ENCODE measurements around the gene NCF4. TPM values are rescaled to one million over a fixed set of nuclear protein-coding genes. Genes with fewer than 3 reads are reported as not detected.

NCF4 gene
- total RNA-seq, 1 donor from 2014 or later, result 15.6 TPM

DNA sequence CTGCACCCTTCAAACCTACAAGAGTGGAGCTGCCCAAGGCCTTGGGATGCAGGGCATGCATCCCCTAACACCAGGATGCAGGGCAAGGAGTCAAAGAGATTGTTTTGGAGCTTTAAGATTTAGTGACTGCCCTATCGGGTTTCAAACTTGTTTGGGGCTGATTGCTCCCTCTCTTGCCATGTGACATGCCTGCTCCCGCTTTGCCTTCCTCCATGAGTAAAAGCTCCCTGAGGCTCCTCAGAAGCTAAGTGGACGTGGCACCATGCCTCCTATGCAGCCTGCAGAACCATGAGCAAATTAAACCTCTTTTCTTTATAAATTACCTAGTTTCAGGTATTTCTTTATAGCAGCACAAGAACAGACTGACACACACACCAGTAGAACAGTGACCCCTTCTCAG is 36.8 kb downstream of the NCF4 start:
- Mint-ChIP-seq H3K36me3 (ENCODE audit: low read depth) (peaks cover 9% of the 10 kb centered on the region), H3K27ac (no peak overlapping the region), H3K4me1 (ENCODE audit: low read depth) (peaks cover 59% of the 10 kb centered on the region), H3K4me3 (no peak overlapping the region), H3K9me3 (peaks cover 34% of the 10 kb centered on the region), H3K27me3 (ENCODE audit: insufficient read depth) (peaks cover 3% of the 10 kb centered on the region)
- DNase-seq (ENCODE audit: low spot score), result no peak
- intact Hi-C loops (cut with micrococcal nuclease), result no loop called here

DNA sequence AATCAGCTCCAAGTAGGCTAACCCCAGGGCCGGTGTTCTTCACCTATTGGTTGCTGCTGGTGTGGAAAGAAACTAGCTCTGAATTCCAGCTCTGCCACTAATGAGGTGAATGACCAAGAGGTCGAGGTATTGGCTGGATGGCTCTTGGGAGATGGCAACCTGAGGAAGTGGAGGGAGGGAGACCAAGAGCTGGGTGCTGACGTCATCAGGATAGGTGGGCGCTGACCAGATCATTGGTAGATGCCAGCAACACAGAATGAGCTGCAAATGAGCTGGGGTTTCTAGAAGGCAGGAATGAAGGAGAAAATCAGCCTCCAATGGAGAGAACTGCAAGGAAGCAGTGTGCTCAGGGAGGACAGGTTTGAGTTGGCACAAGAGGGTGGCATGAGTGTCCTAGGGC is 37.9 kb downstream of the NCF4 start:
- peaks cover 3% of the 10 kb centered on the region for H3K27me3 Mint-ChIP-seq (ENCODE audit: insufficient read depth)
- H3K4me3 Mint-ChIP-seq, result no peak overlapping the region
- intact Hi-C loops (cut with micrococcal nuclease), result no loop called here
- no peak overlapping the region for H3K27ac Mint-ChIP-seq
- peaks cover 34% of the 10 kb centered on the region for H3K9me3 Mint-ChIP-seq
- H3K36me3 Mint-ChIP-seq (ENCODE audit: low read depth), result peaks cover 9% of the 10 kb centered on the region
- DNase-seq (ENCODE audit: low spot score), result no peak
- peaks cover 53% of the 10 kb centered on the region for H3K4me1 Mint-ChIP-seq (ENCODE audit: low read depth)

DNA sequence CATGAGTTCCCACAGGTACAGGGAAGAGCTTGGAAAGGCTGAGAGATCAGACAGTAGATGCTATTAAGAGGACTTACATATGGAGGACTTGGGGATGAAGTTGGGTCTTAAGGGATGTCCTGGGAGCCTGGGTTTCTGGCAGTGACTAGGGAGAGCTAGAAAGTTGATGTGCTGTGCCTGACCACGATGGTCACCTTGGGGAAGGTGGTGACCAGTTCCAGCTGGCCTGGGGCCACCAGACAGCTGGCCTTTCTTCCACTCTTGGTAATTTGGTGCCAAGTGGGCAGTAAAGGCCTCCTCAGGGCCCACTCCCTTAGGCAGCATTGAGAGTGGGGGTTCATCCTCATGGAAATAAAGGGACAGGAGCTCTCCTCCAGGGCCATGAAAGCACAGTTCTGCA is 38.7 kb downstream of the NCF4 start:
- Mint-ChIP-seq H3K9me3 (peaks cover 34% of the 10 kb centered on the region), H3K27me3 (ENCODE audit: insufficient read depth) (peaks cover 7% of the 10 kb centered on the region), H3K4me1 (ENCODE audit: low read depth) (peaks cover 46% of the 10 kb centered on the region), H3K4me3 (no peak overlapping the region), H3K36me3 (ENCODE audit: low read depth) (peaks cover 9% of the 10 kb centered on the region), H3K27ac (no peak overlapping the region)
- DNase-seq (ENCODE audit: low spot score), result no peak
- intact Hi-C loops (cut with micrococcal nuclease), result no loop called here

DNA sequence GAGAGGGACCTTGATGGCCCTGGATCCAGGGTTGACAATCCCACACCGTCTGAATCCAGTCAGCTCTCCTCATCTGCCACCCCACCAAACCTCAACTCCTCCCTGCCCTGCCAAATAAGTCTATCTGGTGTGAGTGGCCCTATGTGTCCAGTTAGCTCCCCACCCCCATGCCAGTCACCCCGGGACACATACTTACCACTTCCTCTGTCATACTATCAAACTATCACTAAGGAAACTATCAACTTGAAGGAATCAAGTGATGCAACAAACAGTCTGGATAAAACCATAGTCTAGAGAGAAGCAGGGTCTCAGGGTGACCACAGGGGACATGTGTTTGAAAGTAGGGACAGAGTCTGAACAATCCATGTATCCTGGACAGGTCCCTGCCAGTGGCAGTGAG is 39.4 kb downstream of the NCF4 start:
- H3K27me3 Mint-ChIP-seq (ENCODE audit: insufficient read depth), result peaks cover 9% of the 10 kb centered on the region
- no peak for DNase-seq (ENCODE audit: low spot score)
- intact Hi-C loops (cut with micrococcal nuclease), result loop anchor here (5.0 kb wide), 1 partner anchor 43 kb away; no protein-coding TSS in a partner anchor
- H3K36me3 Mint-ChIP-seq (ENCODE audit: low read depth), result peaks cover 6% of the 10 kb centered on the region
- peaks cover 29% of the 10 kb centered on the region for H3K9me3 Mint-ChIP-seq
- H3K4me3 Mint-ChIP-seq, result no peak overlapping the region
- H3K4me1 Mint-ChIP-seq (ENCODE audit: low read depth), result peaks cover 46% of the 10 kb centered on the region
- H3K27ac Mint-ChIP-seq, result peak overlapping the region; percentile 41

DNA sequence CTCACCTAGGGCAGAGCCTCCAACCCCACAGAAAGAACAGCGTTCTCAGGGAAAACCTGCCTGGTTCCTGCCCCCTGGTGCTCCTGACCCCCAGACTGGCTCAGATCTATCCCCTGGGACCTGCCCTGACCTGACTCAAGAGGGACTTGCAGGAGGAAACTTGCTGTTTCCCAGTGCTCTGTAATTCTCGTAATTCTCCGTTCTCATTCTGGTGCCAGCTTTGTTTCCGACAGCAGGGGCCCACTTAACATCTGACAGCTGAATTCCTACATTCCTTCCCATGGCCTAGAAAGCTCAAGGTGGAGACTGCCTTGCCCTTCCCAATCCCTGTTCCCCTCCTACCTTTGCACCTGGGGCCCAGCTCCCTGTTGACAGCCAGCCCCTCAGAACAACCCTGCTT is 40.1 kb downstream of the NCF4 start:
- H3K4me3 Mint-ChIP-seq, result peak overlapping the region; percentile 43

DNA sequence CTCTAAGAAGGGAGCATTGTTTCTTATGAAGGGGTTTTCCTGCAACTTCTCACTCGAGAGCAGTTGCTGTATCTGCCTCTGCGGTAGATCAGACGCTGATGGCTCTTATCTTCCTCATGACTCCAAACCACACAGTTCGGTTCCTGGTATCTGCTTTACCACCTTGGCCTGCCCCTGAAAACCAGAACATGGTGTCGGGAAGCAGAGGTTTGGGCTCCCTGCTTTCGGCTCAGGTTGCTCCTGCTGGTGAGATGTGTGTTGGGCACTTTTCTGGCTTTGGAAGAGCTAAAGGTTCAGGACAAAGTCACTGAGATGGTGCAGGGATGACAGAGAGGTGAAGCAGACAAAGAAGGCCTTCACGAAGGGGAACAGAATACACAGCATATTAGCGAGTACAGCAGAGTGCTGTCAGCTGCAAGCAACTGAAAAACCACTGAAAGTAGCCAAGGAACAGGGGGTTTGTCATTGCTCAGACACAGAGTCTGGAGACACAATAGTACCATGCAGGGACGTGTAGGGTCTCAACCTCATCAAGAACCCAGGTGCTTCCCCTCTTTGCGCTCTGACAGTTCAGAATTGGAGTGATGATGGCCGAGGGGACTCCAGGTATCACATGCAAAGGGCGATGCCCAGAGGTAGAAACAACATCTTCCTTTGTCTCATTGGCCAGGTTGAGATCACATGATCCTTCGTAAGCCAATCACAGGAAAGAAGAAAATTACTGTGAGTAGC is 40.8 kb downstream of the NCF4 start:
- peaks cover 16% of the 10 kb centered on the region for H3K9me3 Mint-ChIP-seq
- H3K27ac Mint-ChIP-seq, result peak overlapping the region; percentile 85
- DNase-seq (ENCODE audit: low spot score), result peak; percentile 49
- peaks cover 46% of the 10 kb centered on the region for H3K4me1 Mint-ChIP-seq (ENCODE audit: low read depth)
- peak overlapping the region; percentile 43 for H3K4me3 Mint-ChIP-seq
- H3K27me3 Mint-ChIP-seq (ENCODE audit: insufficient read depth), result peaks cover 13% of the 10 kb centered on the region
- intact Hi-C loops (cut with micrococcal nuclease), result loop anchor here (1.0 to 5.0 kb wide), 2 partner anchors 27 to 44 kb away; no protein-coding TSS in a partner anchor
- peaks cover 4% of the 10 kb centered on the region for H3K36me3 Mint-ChIP-seq (ENCODE audit: low read depth)

More for the DNA sequence above, 40.1 kb downstream of the NCF4 start:
- Mint-ChIP-seq H3K27ac (peak overlapping the region; percentile 85), H3K27me3 (ENCODE audit: insufficient read depth) (peaks cover 9% of the 10 kb centered on the region), H3K36me3 (ENCODE audit: low read depth) (peaks cover 6% of the 10 kb centered on the region), H3K9me3 (peaks cover 23% of the 10 kb centered on the region), H3K4me1 (ENCODE audit: low read depth) (peaks cover 46% of the 10 kb centered on the region)
- intact Hi-C loops (cut with micrococcal nuclease), result loop anchor here (1.0 to 5.0 kb wide), 2 partner anchors 27 to 44 kb away; no protein-coding TSS in a partner anchor
- DNase-seq (ENCODE audit: low spot score), result no peak

DNA sequence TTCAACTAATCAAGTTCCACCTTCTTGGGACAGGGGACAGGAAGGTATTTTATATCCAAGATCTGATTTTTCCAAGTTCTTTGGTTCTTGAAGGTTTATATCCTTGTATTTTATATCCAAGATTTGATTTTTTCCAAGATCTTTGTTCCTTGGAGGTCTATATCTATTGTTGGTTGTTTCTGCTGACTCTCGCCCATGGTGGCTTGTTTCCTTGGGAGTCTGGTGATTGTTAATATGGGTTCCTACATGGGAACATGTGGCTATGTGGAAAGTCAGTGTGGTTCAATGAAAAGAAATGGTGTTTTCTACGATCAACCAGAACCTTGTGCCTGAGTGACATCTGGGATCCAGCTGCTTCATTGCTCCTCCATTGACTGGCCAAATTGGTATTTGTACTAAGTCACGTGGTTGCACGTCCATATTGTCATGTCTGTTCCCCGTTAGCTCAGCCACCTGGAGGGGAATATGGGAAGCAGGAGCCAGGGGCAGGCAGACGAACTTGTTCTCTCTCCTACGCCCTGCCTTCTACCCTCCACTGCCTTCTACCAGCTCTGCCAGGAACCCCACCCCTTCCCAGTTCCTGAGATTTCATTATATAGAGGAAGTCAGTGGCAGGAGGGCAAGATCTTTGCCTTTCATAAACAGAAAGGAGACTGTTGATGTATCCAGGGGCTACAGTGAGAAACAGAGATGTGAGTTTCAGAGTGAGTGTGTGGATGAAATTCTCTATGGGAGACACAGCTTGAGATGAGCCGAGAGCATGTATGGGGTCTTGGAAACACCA is 41.5 kb downstream of the NCF4 start:
- Mint-ChIP-seq H3K27ac (peak overlapping the region; percentile 85), H3K27me3 (ENCODE audit: insufficient read depth) (peaks cover 13% of the 10 kb centered on the region), H3K4me1 (ENCODE audit: low read depth) (peaks cover 41% of the 10 kb centered on the region), H3K36me3 (ENCODE audit: low read depth) (peaks cover 4% of the 10 kb centered on the region), H3K4me3 (no peak overlapping the region), H3K9me3 (peaks cover 11% of the 10 kb centered on the region)
- no peak for DNase-seq (ENCODE audit: low spot score)
- intact Hi-C loops (cut with micrococcal nuclease), result loop anchor here (5.0 kb wide), 1 partner anchor 45 kb away; no protein-coding TSS in a partner anchor

DNA sequence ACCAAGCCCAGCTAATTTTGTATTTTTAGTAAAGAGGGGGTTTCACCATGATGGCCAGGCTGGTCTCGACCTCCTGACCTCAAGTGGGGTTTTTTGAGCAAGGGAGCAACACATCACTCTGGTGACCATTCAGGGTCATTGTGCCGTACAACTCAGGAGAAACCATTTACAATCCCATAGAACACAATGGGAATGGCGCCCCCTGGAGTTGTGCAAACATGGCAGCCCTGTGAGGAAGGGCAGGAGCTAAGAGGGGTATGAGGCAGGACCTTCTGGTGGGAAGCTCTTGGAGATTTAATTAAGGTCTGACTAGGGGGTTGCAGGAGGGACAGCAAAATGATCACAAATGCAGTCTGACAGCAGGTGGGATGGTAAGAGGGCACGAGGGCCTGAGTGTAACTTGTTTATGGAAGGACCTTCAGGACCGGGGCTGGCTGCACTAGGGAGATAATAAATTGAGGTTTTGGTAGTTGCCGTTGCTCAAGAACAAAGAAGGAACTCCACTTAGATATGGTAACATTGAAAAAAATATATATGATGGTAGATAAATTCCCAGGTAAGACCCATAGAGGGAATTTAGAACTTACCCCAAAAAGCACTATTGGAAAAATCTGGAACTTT is 43.6 kb downstream of the NCF4 start:
- H3K9me3 Mint-ChIP-seq, result no peaks in the 10 kb centered on the region
- intact Hi-C loops (cut with micrococcal nuclease), result loop anchor here (5.0 kb wide), 1 partner anchor 47 kb away; no protein-coding TSS in a partner anchor
- H3K27ac Mint-ChIP-seq, result no peak overlapping the region
- H3K36me3 Mint-ChIP-seq (ENCODE audit: low read depth), result no peaks in the 10 kb centered on the region
- no peak overlapping the region for H3K4me3 Mint-ChIP-seq
- peaks cover 34% of the 10 kb centered on the region for H3K4me1 Mint-ChIP-seq (ENCODE audit: low read depth)
- no peak for DNase-seq (ENCODE audit: low spot score)
- peaks cover 19% of the 10 kb centered on the region for H3K27me3 Mint-ChIP-seq (ENCODE audit: insufficient read depth)

DNA sequence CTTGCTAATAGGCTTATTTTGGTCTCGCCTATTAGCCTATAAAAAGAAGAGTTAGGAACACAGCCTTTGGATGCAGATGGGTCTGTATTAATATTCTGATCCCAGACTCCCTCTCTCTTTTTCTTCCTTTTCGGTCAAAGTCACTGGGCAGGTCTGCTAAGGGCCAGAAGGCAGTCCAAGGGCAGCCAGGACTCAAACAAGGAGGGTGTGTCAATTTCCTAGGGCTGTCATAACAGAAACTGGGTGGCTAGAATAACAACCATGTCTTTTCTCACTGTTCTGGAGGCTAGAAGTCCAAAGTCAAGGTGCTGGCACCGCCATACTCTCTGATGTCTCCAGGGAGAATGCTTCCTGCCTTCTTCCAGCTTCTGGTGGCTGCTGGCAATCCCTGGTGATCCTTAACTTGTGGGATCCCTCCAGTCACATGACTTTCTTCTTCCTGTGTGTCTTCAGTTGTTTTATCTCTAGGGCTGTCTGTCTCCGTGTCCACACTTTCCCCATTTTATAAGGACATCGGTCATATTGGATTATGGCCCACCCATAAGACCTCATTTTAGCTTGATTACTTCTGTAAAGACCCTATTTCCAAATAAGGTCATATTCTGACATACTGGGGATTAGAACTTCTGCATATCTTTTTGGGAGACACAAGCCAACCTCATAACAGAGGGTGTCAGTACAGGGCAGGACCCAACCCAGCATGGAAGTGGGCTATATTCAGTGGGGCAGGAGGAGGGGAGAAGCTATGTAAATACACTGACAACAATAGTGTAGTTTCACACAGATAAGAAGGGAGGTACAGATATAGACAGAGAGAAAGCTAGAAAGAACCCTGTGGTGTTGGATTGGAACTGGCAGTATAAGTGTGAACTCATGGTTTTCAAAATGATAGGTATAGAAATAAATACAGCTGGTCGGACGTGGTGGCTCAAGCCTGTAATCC is 46.7 kb downstream of the NCF4 start:
- intact Hi-C loops (cut with micrococcal nuclease), result no loop called here
- Mint-ChIP-seq H3K4me1 (ENCODE audit: low read depth) (peaks cover 4% of the 10 kb centered on the region), H3K9me3 (no peaks in the 10 kb centered on the region), H3K27ac (no peak overlapping the region), H3K4me3 (no peak overlapping the region), H3K36me3 (ENCODE audit: low read depth) (no peaks in the 10 kb centered on the region), H3K27me3 (ENCODE audit: insufficient read depth) (peaks cover 29% of the 10 kb centered on the region)
- no peak for DNase-seq (ENCODE audit: low spot score)

DNA sequence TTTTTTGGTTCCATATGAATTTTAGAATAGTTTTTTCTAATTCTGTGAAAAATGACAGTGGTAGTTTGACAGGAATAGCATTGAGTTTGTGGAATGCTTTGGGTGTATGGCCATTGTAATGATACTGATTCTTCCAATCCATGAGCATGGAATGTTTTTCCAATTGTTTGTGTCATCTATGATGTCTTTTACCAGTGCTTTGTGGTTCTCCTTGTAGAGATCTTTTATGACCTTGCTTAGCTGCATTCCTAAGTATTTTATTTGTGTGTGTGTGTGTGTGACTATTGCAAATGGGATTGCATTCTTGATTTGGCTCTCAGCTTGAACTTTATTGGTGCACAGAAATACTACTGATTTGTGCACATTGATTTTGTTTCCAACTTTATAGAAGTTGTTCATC is 49.7 kb downstream of the NCF4 start:
- Mint-ChIP-seq H3K27ac (no peak overlapping the region), H3K9me3 (no peaks in the 10 kb centered on the region), H3K4me1 (ENCODE audit: low read depth) (peaks cover 22% of the 10 kb centered on the region), H3K4me3 (no peak overlapping the region), H3K36me3 (ENCODE audit: low read depth) (no peaks in the 10 kb centered on the region), H3K27me3 (ENCODE audit: insufficient read depth) (peaks cover 23% of the 10 kb centered on the region)
- intact Hi-C loops (cut with micrococcal nuclease), result no loop called here
- no peak for DNase-seq (ENCODE audit: low spot score)

DNA sequence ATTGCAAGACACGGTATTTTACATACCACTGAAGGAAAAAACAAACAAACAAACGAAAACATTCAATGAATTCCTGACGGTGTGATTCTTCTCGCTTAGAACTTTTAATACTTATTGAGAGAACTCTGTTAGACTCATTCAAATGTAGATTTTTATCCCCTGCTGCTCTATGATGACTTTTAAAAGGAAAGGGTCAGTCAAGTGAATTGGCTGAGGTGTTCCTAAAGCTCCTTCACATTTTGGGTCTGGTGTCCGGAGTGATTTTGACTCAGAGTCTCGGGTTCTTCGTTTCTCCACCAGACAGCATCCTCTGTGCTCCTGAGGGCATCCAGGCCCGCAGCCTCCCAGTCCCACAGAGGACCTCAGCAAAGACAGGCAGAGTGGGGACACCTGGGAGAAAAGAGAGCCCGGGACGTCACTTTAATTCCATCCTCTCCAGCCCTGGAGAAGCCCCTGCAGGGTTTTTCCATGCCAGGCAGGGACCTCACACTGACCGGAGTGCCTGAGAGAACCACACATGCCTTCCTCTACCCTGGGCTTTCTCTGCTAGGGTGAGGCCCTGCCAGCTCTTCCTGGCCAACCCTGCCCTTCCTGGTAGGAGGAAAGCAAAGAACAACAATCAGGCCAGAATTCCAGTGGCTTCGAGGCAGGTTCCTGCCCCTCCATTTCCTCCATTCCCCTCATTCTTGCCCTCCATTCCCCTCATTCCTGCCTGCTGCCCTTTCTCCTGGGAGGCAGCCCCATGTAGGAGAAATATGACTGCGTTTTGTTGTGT is 51.3 kb downstream of the NCF4 start:
- no peaks in the 10 kb centered on the region for H3K36me3 Mint-ChIP-seq (ENCODE audit: low read depth)
- H3K9me3 Mint-ChIP-seq, result no peaks in the 10 kb centered on the region
- peaks cover 21% of the 10 kb centered on the region for H3K27me3 Mint-ChIP-seq (ENCODE audit: insufficient read depth)
- H3K4me1 Mint-ChIP-seq (ENCODE audit: low read depth), result peaks cover 22% of the 10 kb centered on the region
- intact Hi-C loops (cut with micrococcal nuclease), result no loop called here
- no peak for DNase-seq (ENCODE audit: low spot score)
- H3K4me3 Mint-ChIP-seq, result no peak overlapping the region
- H3K27ac Mint-ChIP-seq, result no peak overlapping the region
